ENCODE results near the gene FGF1.
A peak's percentile ranks its signal among the peaks of the same experiment; 100 is the strongest.

The FGF1 gene

GRCh38 chr5:142685418-142686209 lies at the start of gene FGF1:
FGF1 (minus strand) TSS chr5:142686090; CDS start chr5:142614127, 71,963 bp downstream.
- Histone ChIP-seq H3K4me1 (peaks cover 0 to 49% (median 20%) of the 10 kb centered on the region in 4 donors), H3K27me3 (no peaks in the 10 kb centered on the region), H3K36me3 (no peaks in the 10 kb centered on the region), H3K4me3 (peak within 1 kb of the TSS; percentile 28 to 38), H3K27ac (peak within 1 kb of the TSS; percentile 73 to 77), H3K9me3 (no peaks in the 10 kb centered on the region)
- intact Hi-C loops (cut with DNase I; ENCODE audit: low total_unique reads): no loop called here
- DNase-seq: peak in 1 of 2 donors; percentile 72
- TF ChIP-seq, protein P1, sequence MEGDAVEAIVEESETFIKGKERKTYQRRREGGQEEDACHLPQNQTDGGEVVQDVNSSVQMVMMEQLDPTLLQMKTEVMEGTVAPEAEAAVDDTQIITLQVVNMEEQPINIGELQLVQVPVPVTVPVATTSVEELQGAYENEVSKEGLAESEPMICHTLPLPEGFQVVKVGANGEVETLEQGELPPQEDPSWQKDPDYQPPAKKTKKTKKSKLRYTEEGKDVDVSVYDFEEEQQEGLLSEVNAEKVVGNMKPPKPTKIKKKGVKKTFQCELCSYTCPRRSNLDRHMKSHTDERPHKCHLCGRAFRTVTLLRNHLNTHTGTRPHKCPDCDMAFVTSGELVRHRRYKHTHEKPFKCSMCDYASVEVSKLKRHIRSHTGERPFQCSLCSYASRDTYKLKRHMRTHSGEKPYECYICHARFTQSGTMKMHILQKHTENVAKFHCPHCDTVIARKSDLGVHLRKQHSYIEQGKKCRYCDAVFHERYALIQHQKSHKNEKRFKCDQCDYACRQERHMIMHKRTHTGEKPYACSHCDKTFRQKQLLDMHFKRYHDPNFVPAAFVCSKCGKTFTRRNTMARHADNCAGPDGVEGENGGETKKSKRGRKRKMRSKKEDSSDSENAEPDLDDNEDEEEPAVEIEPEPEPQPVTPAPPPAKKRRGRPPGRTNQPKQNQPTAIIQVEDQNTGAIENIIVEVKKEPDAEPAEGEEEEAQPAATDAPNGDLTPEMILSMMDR (IDR thresholded peaks at IDR 0.05): no peak

- peaks cover 0 to 26% (median 9%) of the 10 kb centered on the region in 4 donors for H3K4me1 ChIP-seq
- DNase-seq: no peak
- H3K27me3 ChIP-seq: no peaks in the 10 kb centered on the region
- TF ChIP-seq, protein P1 (IDR thresholded peaks at IDR 0.05): no peak
- H3K36me3 ChIP-seq: no peaks in the 10 kb centered on the region
- intact Hi-C loops (cut with DNase I; ENCODE audit: low total_unique reads): no loop called here
- no peak overlapping the region for H3K27ac ChIP-seq
- no peaks in the 10 kb centered on the region for H3K9me3 ChIP-seq
- H3K4me3 ChIP-seq: no peak overlapping the region
Measured at GRCh38 chr5:142727735-142728047, 41.8 kb upstream of the FGF1 start.

DNA sequence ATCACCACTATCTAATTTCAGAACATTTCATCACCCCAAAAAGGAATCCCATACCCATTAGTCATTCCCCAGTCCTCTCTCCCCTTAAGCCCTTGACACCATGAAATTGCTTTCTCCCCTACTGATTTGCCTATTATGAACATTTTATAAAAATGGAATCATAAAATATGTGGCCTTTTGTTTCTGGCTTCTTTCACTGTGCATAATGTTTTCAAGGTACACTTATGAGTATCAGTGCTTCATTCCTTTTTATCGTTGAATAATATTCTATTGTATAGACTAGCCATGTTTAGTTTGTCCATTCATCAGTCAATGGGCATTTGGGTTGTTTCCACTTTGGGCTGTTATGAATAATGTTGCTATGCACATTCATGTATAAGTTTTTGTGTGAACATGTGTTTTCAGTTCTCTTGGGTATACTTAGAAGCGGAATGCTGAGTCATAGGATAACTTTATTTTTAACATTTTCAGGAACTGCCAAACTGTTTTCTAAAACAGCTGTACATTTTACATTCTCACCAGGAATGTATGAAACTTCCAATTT lies 40.4 kb upstream of the FGF1 start:
- Histone ChIP-seq H3K36me3 (no peaks in the 10 kb centered on the region), H3K4me1 (peaks cover 0 to 26% (median 10%) of the 10 kb centered on the region in 4 donors), H3K27ac (peak overlapping the region; percentile 47 to 54), H3K4me3 (no peak overlapping the region), H3K27me3 (no peaks in the 10 kb centered on the region), H3K9me3 (no peaks in the 10 kb centered on the region)
- TF ChIP-seq, protein P1 (IDR thresholded peaks at IDR 0.05): no peak
- no peak for DNase-seq
- intact Hi-C loops (cut with DNase I; ENCODE audit: low total_unique reads): no loop called here

GRCh38 chr5:142725231-142726187 lies 39.6 kb upstream of the FGF1 start:
- TF ChIP-seq, protein P1 (IDR thresholded peaks at IDR 0.05): no peak
- Histone ChIP-seq H3K9me3 (no peaks in the 10 kb centered on the region), H3K4me3 (no peak overlapping the region), H3K27me3 (no peaks in the 10 kb centered on the region), H3K4me1 (peaks cover 0 to 26% (median 12%) of the 10 kb centered on the region in 4 donors), H3K36me3 (no peaks in the 10 kb centered on the region), H3K27ac (peak overlapping the region; percentile 47 to 54)
- intact Hi-C loops (cut with DNase I; ENCODE audit: low total_unique reads): no loop called here
- no peak for DNase-seq

- Histone ChIP-seq H3K27me3 (no peaks in the 10 kb centered on the region), H3K27ac (peak overlapping the region in 1 of 2 donors; percentile 47), H3K4me3 (no peak overlapping the region), H3K9me3 (no peaks in the 10 kb centered on the region), H3K36me3 (no peaks in the 10 kb centered on the region), H3K4me1 (peaks cover 0 to 26% (median 12%) of the 10 kb centered on the region in 4 donors)
- DNase-seq: no peak
- TF ChIP-seq, protein P1 (IDR thresholded peaks at IDR 0.05): no peak
- intact Hi-C loops (cut with DNase I; ENCODE audit: low total_unique reads): no loop called here
Measured at GRCh38 chr5:142724821-142725220, 38.9 kb upstream of the FGF1 start.
